ENCODE results near the gene VDAC2. TPM values are rescaled to one million over a fixed set of nuclear protein-coding genes. Genes with fewer than 3 reads are reported as not detected.
"Not testable (repeated sequence)": the region's sequence is repeated elsewhere in the genome, so short reads cannot be mapped to it uniquely, and the experiment has no call there.

Gene VDAC2
- total RNA-seq, 4 donors from 2014 or later = 255 to 442 (median 268) TPM

DNA sequence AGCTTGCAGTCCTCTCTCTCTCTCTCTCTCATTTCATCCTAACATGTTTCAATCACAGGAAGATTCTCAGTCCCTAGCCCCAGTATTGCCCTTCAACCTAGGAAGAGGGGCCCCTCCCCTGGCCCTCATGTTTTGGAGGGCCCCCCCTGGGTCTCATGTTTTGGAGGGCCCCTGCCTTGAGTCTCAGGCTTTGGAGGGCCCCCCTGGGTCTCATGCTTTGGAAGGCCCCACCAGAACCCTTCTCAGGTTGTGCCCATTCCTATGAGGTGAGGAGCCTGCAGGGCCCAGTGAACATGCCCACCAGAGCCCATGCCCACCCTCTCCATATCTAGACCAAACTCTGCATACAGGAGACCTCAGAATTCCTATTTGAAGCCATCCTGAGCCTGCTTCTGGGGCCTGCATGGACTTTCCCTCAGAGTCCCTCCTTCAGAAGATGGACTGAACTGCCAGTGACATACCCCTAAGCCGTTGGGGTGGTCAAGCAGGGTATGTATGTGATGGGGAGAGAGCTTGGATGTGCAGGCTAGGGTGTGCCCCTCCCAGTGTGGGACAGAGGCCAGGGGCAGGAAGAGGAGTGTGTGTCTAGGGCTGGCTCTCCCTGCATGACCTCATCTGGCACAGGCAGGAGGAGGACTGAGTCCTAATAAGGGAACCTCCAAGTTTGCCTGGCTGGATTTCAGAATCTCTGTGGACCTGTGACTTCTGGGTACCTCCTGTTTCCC is 8.1 kb upstream of the VDAC2 start:
- Histone ChIP-seq H3K36me3 (no peaks in the 10 kb centered on the region), H3K4me3 (no peak overlapping the region), H3K9me3 (no peaks in the 10 kb centered on the region), H3K27me3 (no peaks in the 10 kb centered on the region), H3K27ac (peak overlapping the region in 3 of 4 donors; percentile 12 to 52 (median 47)), H3K4me1 (peaks cover 5 to 7% of the 10 kb centered on the region in 2 donors)
- intact Hi-C loops (cut with DNase I; ENCODE audit: low total_unique reads) (no loop called here), in situ Hi-C loops (cut with MboI; ENCODE audit: low sequenced_read_pairs in 4 of 4) (no loop called here)
- DNase-seq = peak in 1 of 2 donors; percentile 35
- ATAC-seq = peak; percentile 18 to 29
- TF ChIP-seq POLR2A (IDR thresholded peaks at IDR 0.05) = no peak
- TF ChIP-seq, protein P1, sequence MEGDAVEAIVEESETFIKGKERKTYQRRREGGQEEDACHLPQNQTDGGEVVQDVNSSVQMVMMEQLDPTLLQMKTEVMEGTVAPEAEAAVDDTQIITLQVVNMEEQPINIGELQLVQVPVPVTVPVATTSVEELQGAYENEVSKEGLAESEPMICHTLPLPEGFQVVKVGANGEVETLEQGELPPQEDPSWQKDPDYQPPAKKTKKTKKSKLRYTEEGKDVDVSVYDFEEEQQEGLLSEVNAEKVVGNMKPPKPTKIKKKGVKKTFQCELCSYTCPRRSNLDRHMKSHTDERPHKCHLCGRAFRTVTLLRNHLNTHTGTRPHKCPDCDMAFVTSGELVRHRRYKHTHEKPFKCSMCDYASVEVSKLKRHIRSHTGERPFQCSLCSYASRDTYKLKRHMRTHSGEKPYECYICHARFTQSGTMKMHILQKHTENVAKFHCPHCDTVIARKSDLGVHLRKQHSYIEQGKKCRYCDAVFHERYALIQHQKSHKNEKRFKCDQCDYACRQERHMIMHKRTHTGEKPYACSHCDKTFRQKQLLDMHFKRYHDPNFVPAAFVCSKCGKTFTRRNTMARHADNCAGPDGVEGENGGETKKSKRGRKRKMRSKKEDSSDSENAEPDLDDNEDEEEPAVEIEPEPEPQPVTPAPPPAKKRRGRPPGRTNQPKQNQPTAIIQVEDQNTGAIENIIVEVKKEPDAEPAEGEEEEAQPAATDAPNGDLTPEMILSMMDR (IDR thresholded peaks at IDR 0.05 in 4 of 5, conservative IDR thresholded peaks at IDR 0.05 in 1 of 5) = no peak

DNA sequence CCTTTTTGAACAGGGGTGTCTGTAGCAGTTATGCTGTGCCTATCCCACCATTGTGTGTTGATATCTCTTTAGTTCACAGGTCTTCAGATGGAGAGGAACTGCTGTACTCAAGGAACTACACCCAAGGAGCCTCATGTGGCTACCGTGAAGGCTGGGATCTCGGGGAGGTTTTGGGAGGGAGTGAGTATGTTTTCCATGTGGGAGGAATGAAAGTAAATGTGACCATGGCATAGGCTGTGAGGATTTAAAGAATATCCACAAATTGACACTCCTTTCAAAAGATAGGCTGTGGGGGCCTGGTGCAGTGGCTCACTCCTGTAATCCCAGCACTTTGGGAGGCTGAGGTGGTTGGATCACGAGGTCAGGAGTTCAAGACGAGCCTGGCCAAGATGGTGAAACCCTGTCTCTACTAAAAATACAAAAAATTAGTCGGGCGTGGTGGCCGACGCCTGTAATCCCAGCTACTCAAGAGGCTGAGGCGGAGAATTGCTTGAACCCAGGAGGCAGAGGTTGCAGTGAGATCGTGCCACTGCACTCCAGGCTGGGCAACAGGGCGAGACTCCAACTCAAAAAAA is 7.5 kb upstream of the VDAC2 start:
- H3K27ac ChIP-seq = peak overlapping the region; percentile 12 to 52 (median 43)
- DNase-seq; H3K36me3 ChIP-seq; in situ Hi-C loops (cut with MboI; ENCODE audit: low sequenced_read_pairs in 4 of 4); intact Hi-C loops (cut with DNase I; ENCODE audit: low total_unique reads); H3K4me3 ChIP-seq; H3K27me3 ChIP-seq; H3K9me3 ChIP-seq: not testable (repeated sequence)
- ATAC-seq = peak in 1 of 2 donors; percentile 9
- H3K4me1 ChIP-seq = peaks cover 5 to 13% of the 10 kb centered on the region in 2 donors

DNA sequence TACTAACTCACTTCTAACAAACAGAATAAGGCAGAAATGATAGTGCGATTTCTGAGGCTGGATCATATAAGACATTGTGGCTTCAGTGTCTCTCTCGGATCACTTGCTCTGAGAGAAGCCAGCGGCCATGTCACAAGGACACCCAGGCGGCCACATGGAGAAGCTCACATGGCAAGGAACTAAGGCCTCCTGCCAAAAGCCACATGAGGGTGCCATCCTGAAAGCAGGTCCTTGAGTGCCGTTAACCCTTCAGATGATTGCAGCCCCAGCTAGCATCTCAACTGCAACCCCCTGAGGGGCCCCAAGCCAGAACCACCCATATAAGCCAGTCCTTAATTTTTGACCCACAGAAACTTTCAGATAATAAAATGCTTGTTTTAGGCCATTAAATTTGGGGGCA is 6.9 kb upstream of the VDAC2 start:
- no peaks in the 10 kb centered on the region for H3K36me3 ChIP-seq
- TF ChIP-seq, protein P1 (IDR thresholded peaks at IDR 0.05 in 4 of 5, conservative IDR thresholded peaks at IDR 0.05 in 1 of 5) = no peak
- no peak for TF ChIP-seq POLR2A (IDR thresholded peaks at IDR 0.05)
- ATAC-seq (peak; percentile 46 to 53), DNase-seq (peak; percentile 25 to 69)
- no peaks in the 10 kb centered on the region for H3K9me3 ChIP-seq
- in situ Hi-C loops (cut with MboI; ENCODE audit: low sequenced_read_pairs in 4 of 4) (no loop called here), intact Hi-C loops (cut with DNase I; ENCODE audit: low total_unique reads) (no loop called here)
- peaks cover 5 to 19% of the 10 kb centered on the region in 2 donors for H3K4me1 ChIP-seq
- H3K4me3 ChIP-seq = no peak overlapping the region
- H3K27me3 ChIP-seq = no peaks in the 10 kb centered on the region
- H3K27ac ChIP-seq = peak overlapping the region in 3 of 4 donors; percentile 12 to 52 (median 47)

DNA sequence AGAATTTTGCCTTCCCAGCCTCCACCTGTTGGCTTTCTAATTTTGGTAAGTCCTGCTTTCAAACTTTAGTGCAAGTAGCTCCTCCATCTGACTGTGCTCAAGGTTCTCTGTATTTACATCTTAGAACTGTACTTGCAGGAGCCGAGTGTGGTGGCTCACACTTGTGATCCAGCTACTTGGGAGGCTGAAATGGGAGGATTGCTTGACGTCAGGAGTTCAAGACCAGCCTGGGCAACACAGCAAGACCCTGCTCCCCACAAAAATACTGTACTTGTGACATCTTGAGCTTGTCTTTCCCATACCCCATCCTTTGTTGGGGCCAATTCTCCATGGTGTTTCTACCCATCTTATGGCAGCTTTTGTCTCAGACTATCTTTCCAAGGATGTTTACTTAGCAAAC is 4.7 kb upstream of the VDAC2 start:
- in situ Hi-C loops (cut with MboI; ENCODE audit: low sequenced_read_pairs in 4 of 4) (no loop called here), intact Hi-C loops (cut with DNase I; ENCODE audit: low total_unique reads) (no loop called here)
- H3K36me3 ChIP-seq = no peaks in the 10 kb centered on the region
- H3K27me3 ChIP-seq = no peaks in the 10 kb centered on the region
- H3K4me3 ChIP-seq = no peak overlapping the region
- ATAC-seq (no peak), DNase-seq (no peak)
- H3K27ac ChIP-seq = no peak overlapping the region
- H3K9me3 ChIP-seq = no peaks in the 10 kb centered on the region
- TF ChIP-seq POLR2A (IDR thresholded peaks at IDR 0.05) = no peak
- TF ChIP-seq, protein P1 (IDR thresholded peaks at IDR 0.05 in 4 of 5, conservative IDR thresholded peaks at IDR 0.05 in 1 of 5) = no peak
- H3K4me1 ChIP-seq = peaks cover 8 to 27% of the 10 kb centered on the region in 2 donors

DNA sequence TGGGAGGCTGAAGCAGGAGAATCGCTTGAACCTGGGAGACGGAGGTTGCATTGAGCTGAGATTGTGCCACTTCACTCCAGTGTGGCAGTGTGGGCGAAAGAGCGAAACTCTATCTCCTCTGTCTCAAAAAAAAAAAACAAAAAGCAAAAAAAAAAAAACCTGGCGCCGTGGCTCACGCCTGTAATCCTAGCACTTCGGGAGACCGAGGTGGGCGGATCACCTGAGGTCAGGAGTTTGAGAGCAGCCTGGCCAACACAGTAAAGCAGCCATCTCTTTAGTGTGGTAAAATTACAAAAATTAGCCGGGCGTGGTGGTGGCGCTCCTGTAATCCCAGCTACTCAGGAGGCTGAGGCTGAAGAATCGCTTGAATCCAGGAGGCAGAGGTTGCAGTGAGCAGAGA is 4.0 kb upstream of the VDAC2 start:
- Histone ChIP-seq H3K4me1 (peaks cover 9 to 30% of the 10 kb centered on the region in 2 donors), H3K27ac (peak overlapping the region in 1 of 4 donors; percentile 100)
- DNase-seq; H3K9me3 ChIP-seq; intact Hi-C loops (cut with DNase I; ENCODE audit: low total_unique reads); in situ Hi-C loops (cut with MboI; ENCODE audit: low sequenced_read_pairs in 4 of 4); H3K4me3 ChIP-seq; H3K36me3 ChIP-seq; H3K27me3 ChIP-seq; ATAC-seq: not testable (repeated sequence)
